T-helper 1 cell (primary cell): ENCODE measurements around the gene PYCR2.
"Not testable (repeated sequence)": the region's sequence is repeated elsewhere in the genome, so short reads cannot be mapped to it uniquely, and the experiment has no call there.

Experiments
- DNase-seq, 5 donors: peaks; one replicate each; pipeline ENCODE4 v3.0.0-alpha.2; 2012 to 2020

PYCR2 gene

DNA sequence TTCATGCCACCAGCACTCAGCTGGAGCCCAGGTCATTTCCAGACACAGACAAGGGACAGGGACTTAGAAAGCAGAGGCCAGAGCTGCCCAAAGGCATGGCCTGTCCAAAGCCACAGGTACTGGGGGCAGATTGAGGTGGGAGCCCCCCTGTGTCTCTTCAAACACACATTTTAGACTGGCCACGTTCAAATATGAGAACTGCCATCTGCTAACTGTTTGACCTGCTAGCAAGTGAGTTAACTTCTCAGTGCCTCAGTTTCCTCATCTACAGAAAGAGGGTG is 17.8 kb upstream of the PYCR2 start:
- DNase-seq: no peak

GRCh38 chr1:225941187-225941941 is 17.3 kb upstream of the PYCR2 start, which contains the start of gene LEFTY2:
TSS of gene LEFTY2 (minus strand) at chr1:225941220. CDS start at chr1:225941140, 80 bp downstream.
- DNase-seq: no peak

DNA sequence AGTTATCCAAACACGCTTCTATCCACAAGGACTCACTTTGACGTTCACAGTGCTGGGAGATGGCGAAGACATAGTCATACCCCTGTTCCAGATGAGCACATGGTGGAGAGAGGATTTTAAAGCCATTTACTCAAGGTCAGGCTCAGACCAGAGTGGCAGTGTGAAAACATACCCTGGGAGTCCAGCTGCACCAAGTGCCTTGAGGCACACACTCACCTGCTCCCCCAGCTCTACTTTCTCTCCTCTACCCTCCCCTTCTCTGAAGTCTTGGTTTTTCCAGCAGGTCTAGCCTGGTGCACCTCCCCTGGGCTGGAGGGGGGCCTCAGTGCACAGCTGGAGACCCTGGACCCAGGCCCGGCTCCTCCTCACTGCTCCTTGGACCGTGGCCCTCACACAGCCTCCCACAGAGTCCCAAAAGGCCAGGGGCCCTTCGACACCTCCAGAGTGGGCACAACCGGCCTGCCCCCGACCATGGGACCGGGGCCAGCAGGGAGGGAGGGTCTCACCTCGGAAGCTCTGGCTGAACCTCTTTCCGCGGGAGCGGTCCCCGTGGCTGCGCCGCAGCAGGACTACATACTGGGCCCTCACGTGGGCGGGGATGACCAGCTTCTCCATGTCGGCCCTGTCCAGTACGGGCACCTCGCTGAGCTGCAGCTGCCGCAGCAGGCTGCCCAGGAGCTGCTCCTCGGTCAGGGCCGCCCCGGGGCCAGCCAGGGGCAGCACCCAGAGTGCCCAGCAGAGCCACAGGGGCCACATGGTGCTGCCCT is 16.5 kb upstream of the PYCR2 start:
- DNase-seq: no peak

GRCh38 chr1:225939939-225940310 is 15.9 kb upstream of the PYCR2 start:
- DNase-seq: not testable (repeated sequence)

- DNase-seq: not testable (repeated sequence)
Observed at GRCh38 chr1:225939097-225939938, 15.3 kb upstream of the PYCR2 start.

DNA sequence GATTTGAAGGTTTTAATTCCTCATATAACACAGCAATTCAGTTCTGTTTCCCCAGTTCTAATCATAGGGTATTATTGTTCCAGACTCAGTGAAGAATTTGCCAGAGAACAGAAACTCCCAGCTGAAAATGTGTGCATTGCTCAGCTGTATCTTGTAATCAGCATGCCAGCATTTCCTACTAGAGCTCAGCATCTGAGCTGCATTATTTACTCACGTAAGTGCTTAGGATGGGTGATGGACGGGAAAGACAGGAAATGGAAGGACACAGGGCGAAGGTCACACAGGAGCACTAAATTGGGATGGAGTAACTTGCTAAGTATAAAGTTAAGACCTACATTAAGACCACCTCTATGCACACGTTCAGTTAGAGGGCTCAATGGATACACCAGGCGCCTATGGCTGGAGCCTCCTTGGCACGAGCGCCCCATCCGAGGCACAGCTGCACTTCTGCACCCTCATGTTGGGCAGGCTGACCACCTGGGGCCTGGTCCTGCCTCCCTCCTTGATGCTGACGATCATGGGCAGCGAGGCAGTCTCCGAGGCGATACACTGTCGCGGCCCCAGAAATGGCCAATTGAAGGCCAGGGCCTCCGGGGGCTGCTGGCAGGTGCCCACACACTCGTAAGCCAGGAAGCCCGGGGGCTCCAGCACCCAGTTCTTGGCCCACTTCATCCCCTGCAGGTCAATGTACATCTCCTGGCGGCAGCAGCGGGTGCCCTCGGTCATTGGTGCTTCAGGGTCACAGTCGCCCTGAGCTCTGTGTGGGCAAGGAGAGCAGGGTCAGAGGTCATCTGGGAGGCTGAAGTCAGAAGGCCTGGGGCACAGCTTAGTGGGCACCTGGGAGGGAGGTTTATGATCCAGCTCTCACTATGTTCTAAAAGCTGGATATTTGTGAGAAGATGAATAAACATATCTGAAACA is 13.3 kb upstream of the PYCR2 start:
- DNase-seq: no peak

- DNase-seq: no peak
Observed at GRCh38 chr1:225936523-225936922, 12.5 kb upstream of the PYCR2 start.

DNA sequence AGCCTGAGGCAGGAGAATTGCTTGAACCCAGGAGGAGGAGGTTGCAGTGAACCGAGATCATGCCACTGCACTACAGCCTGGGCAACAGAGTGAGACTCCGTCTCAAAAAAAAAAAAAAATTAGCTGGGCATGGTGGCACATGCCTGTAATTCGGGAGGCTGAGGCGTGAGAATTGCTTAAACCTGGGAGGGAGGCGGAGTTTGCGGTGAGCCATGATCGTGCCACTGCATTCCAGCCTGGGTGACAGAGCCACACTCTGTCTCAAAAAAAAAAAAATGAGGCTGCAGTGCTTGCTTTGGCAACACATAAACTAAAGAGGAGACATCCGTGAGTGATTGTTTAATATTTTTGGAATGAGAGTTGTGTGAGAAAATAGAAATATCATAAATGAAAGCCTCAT is 12.0 kb upstream of the PYCR2 start:
- DNase-seq: not testable (repeated sequence)

- DNase-seq: no peak
Observed at GRCh38 chr1:225934711-225935110, 10.7 kb upstream of the PYCR2 start.

DNA sequence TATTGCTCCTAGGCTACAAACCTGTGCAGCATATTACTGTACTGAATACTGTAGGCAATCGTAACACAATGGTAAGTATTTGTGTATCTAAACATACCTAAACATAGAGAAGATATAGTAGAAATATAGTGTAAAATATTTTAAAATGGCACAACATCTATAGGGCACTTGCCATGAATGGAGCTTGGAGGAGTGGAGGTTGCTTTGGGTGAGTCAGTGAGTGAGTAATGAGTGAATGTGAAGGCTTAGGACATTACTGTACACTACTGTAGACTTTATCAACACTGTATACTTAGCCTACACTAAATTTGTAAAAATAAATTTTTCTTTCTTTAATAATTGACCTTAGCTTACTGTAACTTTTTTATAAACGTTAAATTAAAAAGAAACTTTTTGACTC is 9.0 kb upstream of the PYCR2 start:
- DNase-seq: no peak

DNA sequence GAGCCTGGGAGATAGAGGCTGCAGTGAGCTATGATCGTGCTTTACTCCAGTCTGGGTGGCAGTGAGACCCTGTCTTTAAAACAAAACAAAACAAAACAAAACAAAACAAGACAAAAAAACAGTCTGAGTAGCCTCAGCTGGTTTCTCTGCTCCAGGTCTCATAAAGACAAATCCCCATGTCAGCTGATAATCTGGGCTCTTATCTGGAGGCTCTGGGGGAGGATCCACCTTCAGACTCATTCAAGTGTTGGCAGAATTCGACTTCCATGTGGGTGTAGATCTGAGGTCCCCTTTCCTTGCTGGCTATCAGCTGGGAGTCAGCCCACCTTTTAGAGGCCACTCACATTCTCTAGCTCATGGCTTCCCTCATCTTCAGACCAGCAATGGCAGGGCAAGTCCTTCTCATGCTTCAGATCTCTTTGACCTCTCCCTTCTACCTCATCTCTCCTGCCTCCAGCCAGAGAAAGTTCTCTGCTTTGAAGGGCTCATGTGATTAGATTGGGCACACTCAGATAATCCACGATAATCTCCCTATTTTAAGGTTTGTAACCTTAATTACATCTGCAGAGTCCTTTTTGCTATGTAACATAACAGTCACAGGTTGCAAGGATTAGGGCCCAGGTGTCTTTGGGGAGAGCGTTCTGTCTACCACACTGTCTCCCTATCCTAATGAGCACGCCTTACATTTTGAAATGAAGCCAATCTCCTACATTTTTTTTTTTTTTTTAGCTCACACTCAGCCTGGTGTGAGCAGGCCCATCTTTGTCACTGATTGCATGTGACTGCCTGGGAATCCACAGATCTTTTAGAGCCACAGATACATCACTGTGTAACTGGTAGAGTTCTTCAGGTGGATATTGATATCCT is 7.5 kb upstream of the PYCR2 start:
- no peak for DNase-seq

GRCh38 chr1:225930566-225930965 is 6.5 kb upstream of the PYCR2 start:
- no peak for DNase-seq

DNA sequence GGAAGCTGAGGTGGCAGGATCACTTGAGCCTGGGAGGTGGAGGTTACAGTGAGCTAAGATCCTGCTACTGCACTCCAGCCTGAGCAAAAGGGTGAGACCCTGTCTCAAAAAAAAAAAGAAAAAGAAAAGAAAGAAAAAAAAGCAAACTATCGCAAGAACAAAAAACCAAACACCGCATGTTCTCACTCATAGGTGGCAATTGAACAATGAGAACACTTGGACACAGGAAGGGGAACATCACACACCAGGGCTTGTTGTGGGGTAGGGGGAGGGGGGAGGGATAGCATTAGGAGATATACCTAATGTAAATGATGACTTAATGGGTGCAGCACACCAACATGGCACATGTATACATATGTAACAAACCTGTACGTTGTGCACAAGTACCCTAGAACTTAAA is 5.4 kb upstream of the PYCR2 start:
- DNase-seq: not testable (repeated sequence)

DNA sequence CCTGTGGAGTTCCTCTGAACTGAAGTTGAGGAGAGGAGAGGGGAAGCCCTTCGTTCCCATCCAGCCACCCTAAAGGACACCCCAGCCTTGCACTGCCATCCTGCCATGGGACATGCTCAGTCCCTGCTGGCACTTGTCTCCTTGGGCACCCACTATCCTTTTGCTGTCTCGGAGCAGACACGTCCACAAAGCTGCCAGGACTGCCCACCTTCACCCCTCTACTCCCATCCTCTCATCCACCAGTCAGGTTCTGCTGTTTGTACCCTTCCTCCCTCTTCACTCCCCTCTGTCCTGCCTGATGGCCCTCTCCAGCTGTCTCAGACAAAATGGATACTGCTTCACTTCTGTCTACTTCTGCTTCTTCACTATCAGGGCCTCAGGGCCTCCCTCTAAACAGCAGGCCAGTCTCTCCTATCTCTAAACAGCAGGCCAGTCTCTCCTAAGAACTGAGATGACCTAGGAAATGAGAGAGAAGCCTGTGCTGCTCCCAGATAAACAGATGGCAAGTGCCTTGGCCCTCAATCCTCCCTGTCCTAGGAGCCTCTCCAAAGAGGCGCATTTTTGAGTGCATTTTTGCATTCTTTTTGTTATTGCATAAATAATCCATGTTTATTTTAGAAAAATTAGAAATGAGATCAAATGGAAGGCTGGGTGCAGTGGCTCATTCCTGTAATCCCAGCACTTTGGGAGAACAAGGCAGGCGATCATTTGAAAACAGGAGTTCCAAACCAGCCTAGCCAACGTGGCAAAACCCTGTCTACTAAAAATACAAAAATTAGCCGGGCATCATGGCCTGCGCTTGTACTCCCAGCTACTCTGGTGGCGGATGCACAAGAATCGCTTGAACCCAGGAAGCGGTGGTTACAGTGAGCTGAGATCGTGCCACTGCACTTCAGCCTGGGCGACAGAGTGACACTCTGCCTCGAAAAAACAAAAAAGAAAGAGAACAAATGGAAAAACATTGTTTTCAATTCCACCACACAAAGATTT is 4.4 kb upstream of the PYCR2 start:
- DNase-seq: peak in 1 of 5 donors; percentile 53

- DNase-seq: no peak
Observed at GRCh38 chr1:225926551-225927113, 2.6 kb upstream of the PYCR2 start.

DNA sequence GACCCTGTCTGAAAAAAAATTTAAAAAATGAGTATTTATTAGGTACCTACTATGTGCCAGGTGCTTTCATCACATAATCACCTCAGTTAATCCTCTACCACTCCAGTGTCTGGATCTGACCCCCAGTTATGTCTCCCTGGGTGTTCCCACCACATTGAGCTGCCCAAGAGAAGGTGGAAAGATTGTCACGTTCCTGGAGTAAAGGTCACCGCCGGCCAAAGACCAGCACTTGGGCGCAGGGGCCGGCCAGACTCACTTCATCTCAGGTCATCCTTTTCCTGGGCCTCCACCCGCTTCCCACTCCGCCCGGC is 714 bp downstream of the PYCR2 start:
- no peak for DNase-seq

DNA sequence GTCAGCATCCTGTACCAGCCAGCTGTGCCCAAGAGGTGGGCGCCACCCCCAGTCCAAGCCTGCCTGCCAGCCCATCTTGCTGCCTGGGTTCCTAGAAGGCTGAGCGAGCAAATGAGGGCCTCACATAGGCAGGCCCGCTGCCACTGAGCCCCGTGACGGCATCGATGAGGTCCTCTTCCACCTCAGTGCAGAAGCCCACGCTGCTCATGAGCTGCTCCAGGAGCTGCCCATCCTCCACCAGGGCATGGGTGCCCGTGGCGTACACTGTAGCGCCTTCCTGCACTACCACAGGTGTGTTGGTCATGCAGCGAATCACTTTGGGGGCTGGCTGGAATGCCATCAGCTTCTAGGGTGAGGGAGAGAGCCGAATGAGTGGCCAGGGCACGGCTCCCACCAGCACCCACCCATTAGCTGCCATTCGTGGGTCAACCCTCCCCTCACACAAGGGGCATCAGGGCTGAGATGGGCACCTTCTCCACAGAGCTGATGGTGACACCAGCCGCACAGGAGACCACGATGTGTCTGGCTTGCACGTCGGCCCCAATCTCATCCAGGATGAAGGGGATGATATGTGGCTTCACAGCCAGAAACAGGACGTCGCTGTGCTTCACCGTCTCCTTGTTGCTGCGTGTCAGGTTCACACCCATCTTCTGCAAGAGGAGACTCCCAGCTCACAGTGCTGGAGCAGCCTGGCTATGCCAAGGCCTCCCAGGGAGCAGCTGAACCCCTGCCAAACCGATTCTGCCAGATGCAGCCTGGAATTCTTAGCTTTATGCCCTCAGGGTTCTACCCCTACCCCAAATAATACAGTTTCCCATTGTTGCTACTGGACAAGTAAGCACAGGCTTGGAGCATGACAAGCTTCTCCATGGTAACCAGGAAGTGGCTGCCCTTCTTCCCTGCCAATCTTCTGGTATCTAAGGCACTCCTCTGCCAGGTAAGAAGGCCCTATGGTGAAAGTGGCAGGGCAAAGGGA is 2.0 kb downstream of the PYCR2 start:
- DNase-seq: no peak

GRCh38 chr1:225919906-225920305 is 4.1 kb downstream of the PYCR2 start:
- DNase-seq: peak in 1 of 5 donors; percentile 38

DNA sequence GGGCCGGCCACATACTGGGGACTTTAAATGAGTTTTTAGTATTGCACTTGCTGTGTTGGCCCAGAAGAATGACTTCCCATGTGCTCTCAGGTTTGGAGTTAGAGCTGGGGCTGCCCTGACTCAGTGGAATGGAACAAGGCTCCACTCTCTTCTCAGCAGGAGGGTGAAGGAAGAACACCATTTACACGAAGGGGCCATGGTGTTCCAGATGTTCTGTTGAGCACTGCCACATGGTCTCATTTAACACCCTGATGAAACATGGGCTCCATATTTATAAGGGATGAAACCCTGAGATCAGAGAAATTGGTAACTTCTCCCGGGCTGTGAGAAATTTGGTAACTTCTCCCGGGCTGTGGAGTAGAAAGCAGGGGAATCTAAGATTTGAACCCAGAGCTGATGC is 5.8 kb downstream of the PYCR2 start:
- no peak for DNase-seq
